ENCODE results near the gene NT5C3A. TPM values are rescaled to one million over a fixed set of nuclear protein-coding genes. Genes with fewer than 3 reads are reported as not detected.

The NT5C3A gene
- total and polyA plus RNA-seq, 9 of the 15 experiments (the other 6 are each of a cell fraction or from before 2014, with no cell fraction given): 18.6 to 60.1 (median 40.0) TPM

GRCh38 chr7:33109005-33109757 is 46.6 kb upstream of the NT5C3A start, which contains the start of gene RP9 (continued):
- TF ChIP-seq ERF (CRISPR knock-in tag; IDR thresholded peaks at IDR 0.05) (no peak), ZNF57 (CRISPR knock-in tag; IDR thresholded peaks at IDR 0.05) (no peak), SIRT6 (IDR thresholded peaks at IDR 0.05; ENCODE audit: low read depth, low read length) (no peak), POLR2AphosphoS2 (IDR thresholded peaks at IDR 0.05; ENCODE audit: low read length) (no peak), HMG20A (CRISPR knock-in tag; conservative IDR thresholded peaks at IDR 0.05) (no peak), REST (IDR thresholded peaks at IDR 0.05; ENCODE audit: borderline replicate concordance) (peak; percentile 36; the same call in 1 of the 2 replicates), REST (CRISPR knock-in tag; IDR thresholded peaks at IDR 0.05; ENCODE audit: low read depth) (no peak), SAFB2 (IDR thresholded peaks at IDR 0.05; ENCODE audit: borderline replicate concordance, low read depth, low read length, severe bottlenecking) (no peak), ZBTB9 (CRISPR knock-in tag; IDR thresholded peaks at IDR 0.05) (no peak), MBD2 (IDR thresholded peaks at IDR 0.05; ENCODE audit: borderline replicate concordance, low read depth) (no peak)
- TF ChIP-seq, protein P1, sequence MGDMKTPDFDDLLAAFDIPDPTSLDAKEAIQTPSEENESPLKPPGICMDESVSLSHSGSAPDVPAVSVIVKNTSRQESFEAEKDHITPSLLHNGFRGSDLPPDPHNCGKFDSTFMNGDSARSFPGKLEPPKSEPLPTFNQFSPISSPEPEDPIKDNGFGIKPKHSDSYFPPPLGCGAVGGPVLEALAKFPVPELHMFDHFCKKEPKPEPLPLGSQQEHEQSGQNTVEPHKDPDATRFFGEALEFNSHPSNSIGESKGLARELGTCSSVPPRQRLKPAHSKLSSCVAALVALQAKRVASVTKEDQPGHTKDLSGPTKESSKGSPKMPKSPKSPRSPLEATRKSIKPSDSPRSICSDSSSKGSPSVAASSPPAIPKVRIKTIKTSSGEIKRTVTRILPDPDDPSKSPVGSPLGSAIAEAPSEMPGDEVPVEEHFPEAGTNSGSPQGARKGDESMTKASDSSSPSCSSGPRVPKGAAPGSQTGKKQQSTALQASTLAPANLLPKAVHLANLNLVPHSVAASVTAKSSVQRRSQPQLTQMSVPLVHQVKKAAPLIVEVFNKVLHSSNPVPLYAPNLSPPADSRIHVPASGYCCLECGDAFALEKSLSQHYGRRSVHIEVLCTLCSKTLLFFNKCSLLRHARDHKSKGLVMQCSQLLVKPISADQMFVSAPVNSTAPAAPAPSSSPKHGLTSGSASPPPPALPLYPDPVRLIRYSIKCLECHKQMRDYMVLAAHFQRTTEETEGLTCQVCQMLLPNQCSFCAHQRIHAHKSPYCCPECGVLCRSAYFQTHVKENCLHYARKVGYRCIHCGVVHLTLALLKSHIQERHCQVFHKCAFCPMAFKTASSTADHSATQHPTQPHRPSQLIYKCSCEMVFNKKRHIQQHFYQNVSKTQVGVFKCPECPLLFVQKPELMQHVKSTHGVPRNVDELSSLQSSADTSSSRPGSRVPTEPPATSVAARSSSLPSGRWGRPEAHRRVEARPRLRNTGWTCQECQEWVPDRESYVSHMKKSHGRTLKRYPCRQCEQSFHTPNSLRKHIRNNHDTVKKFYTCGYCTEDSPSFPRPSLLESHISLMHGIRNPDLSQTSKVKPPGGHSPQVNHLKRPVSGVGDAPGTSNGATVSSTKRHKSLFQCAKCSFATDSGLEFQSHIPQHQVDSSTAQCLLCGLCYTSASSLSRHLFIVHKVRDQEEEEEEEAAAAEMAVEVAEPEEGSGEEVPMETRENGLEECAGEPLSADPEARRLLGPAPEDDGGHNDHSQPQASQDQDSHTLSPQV (IDR thresholded peaks at IDR 0.05): peak; percentile 67; the same call in 1 of the 2 replicates
- TF ChIP-seq, protein P2, sequence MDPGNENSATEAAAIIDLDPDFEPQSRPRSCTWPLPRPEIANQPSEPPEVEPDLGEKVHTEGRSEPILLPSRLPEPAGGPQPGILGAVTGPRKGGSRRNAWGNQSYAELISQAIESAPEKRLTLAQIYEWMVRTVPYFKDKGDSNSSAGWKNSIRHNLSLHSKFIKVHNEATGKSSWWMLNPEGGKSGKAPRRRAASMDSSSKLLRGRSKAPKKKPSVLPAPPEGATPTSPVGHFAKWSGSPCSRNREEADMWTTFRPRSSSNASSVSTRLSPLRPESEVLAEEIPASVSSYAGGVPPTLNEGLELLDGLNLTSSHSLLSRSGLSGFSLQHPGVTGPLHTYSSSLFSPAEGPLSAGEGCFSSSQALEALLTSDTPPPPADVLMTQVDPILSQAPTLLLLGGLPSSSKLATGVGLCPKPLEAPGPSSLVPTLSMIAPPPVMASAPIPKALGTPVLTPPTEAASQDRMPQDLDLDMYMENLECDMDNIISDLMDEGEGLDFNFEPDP (CRISPR knock-in tag; IDR thresholded peaks at IDR 0.05): no peak
